Epithelial cell of proximal tubule (primary cell): ENCODE results near the gene ASTN2. TPM values are rescaled to one million over a fixed set of nuclear protein-coding genes. Genes with fewer than 3 reads are reported as not detected.

ENCODE experiments used
- DNase-seq: peaks from one replicate; pipeline ENCODE4 v3.0.0-alpha.2; 2011; ENCODE audit warnings: low read depth
- H3K4me3 ChIP-seq: 2 replicates; pipeline ENCODE4 v1.5.1; 2011; ENCODE audit warnings: low read depth, mild to moderate bottlenecking, low read length
- total RNA-seq: library from RNA; depleted of rRNA; stranded (reverse); fragments of >200 nt; gene quantifications from 2 replicates; pipeline ENCODE4 v1.2.3, GENCODE V29; 2015
- TF ChIP-seq, protein P1 (sequence below): conservative IDR thresholded peaks from 2 replicates; pipeline ENCODE4 v1.5.1; 2012; ENCODE audit warnings: low read depth, mild to moderate bottlenecking, low read length

ASTN2 gene
- total RNA-seq, 1 donor from 2014 or later, result 4.4 TPM

DNA sequence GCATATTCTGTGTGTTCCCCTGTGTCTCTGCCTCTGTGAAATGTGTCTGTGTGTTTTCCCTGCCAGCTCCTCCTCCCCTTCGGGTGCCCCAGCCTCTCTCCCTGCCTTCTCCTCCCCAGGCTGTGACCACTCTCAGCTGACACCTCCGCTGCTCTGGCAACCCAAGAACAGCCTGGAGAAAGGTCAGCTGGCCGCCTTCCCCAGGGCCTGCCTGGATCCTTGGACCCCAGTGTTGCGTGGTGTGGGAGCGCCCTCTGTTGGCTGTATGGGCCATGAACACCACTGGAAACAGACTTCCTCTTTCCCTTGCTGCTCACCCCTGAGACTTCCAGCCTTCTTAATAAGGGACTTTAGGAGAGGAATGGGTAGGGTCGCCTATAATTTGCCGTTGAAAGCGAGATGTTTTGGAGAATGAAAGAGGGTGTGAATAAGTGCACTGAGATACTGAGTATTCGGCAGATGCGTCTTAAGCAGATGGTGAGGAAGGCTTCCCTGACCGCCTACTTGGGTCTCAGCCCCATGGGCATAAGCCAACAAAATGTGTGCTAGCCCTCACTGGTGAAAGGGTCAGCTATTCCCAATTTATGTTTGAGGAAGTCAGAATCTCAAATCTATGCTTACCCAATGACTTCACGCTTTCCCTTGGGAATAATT is 842.6 kb downstream of the ASTN2 start:
- H3K4me3 ChIP-seq, result no peak overlapping the region
- DNase-seq, result no peak
- TF ChIP-seq, protein P1, sequence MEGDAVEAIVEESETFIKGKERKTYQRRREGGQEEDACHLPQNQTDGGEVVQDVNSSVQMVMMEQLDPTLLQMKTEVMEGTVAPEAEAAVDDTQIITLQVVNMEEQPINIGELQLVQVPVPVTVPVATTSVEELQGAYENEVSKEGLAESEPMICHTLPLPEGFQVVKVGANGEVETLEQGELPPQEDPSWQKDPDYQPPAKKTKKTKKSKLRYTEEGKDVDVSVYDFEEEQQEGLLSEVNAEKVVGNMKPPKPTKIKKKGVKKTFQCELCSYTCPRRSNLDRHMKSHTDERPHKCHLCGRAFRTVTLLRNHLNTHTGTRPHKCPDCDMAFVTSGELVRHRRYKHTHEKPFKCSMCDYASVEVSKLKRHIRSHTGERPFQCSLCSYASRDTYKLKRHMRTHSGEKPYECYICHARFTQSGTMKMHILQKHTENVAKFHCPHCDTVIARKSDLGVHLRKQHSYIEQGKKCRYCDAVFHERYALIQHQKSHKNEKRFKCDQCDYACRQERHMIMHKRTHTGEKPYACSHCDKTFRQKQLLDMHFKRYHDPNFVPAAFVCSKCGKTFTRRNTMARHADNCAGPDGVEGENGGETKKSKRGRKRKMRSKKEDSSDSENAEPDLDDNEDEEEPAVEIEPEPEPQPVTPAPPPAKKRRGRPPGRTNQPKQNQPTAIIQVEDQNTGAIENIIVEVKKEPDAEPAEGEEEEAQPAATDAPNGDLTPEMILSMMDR, result peak; percentile 98

GRCh38 chr9:116569111-116569510 is 845.7 kb downstream of the ASTN2 start:
- H3K4me3 ChIP-seq, result no peak overlapping the region
- TF ChIP-seq, protein P1, result no peak
- no peak for DNase-seq

DNA sequence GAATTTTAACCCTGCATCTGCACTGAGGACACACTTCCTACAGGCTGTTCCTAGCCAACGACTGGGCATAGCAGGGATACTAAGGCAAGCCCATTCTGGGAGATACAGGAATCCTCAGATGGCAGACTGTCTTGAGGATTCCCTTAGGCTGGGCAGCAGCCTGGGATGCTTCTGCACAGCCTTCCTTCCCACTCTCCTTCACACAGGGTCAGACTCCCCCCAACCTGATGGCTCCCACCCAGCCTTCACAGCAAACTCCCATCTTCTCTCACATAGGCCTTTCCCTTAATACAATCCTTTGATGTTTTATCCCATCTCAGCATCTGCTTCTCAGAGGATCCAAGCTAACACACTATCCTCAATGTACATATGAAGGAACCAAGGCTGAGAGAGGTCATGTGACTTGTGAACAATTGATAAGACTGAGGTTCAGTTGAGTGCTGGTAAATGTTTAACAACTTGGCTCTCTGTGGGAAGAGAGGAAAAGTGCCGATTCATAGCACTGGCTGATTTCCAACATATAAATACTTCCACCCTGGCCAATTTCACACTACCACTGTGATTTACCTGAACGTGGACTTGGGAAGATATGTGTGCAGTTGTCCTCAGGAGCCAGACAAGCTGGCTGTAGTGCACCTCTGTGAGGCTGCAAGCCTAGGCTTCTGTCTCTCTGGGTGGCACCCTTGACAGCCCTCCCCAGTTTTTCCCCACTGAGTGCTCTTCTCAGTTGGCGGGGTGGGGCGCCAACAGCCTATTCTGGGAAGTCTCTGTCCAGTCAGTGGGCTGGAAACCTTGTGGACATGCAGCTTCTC is 848.0 kb downstream of the ASTN2 start:
- H3K4me3 ChIP-seq, result no peak overlapping the region
- peak; percentile 67 for DNase-seq
- TF ChIP-seq, protein P1, result no peak

GRCh38 chr9:116565986-116566385 is 848.9 kb downstream of the ASTN2 start:
- TF ChIP-seq, protein P1, result no peak
- H3K4me3 ChIP-seq, result no peak overlapping the region
- no peak for DNase-seq

DNA sequence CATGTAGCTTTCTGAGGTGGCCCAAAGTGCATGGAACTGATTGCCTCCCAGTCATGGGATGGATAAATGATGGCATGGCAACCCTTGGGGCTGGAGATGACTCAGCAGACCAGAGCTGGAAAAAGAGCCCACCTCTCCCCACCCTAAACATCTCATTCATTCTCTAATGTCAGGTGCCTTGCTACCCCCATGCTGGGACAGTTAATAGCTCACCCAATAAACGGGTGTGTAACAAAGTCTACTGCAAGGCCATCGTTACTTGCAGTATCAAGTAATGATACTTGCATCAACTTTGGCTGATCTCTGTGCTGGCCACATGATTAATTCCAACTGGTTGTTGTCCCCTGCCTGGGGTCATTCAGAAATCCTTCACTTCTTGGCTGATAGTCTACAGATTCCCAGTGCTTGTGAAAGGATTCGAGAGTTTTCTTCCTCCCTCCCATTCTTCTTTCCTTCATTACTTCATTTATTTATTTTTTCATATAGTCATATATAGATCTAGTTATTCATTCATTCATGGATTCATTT is 850.5 kb downstream of the ASTN2 start:
- no peak overlapping the region for H3K4me3 ChIP-seq
- DNase-seq, result no peak
- TF ChIP-seq, protein P1, result no peak

DNA sequence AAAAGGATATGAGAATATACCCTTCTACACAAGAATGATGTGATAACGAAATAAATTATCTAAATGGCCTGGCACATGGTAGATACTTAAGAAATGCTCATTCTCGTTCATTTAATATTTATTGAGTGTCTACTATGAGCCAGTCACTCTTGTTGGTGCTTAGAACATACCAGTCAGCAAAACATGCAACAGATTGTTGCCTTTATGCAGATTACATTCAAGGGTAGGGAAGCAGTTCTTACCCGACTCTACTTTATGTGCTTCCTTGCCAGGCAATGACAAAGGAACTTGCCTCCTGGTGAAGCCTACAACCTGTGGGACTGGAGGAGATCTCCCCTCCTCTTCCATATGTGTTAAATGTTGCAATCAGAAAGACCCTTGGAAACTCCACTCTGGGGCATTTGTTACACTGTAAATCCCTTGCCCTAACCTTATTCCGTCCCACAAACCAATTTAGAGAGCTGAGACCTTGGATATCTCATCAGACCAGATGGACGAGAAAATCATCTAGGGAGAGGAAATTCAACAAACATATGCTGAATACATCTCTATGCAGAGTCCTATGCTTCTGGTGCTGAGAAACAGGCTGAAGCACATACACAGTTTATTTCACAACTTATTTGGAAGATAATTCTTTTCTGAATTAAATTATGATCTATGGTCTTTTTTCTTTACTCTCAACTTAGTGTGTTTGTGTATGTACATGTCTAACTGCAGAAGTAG is 855.9 kb downstream of the ASTN2 start:
- H3K4me3 ChIP-seq, result no peak overlapping the region
- DNase-seq, result no peak
- TF ChIP-seq, protein P1, result no peak
